Measurements from ENCODE around the gene HOPX.

HOPX gene

GRCh38 chr4:56653461-56654237 is 27.4 kb downstream of the HOPX start:
- in situ Hi-C loops (cut with HindIII; ENCODE audit: low sequenced_read_pairs): no loop called here
- no peak for DNase-seq (ENCODE audit: low read depth)
- H3K4me3 ChIP-seq (ENCODE audit: low read depth, low read length): no peak overlapping the region
- TF ChIP-seq CTCF (IDR thresholded peaks at IDR 0.05; ENCODE audit: low read depth, low read length, missing control alignments): no peak

GRCh38 chr4:56652196-56652595 is 28.9 kb downstream of the HOPX start:
- no peak for DNase-seq (ENCODE audit: low read depth)
- H3K4me3 ChIP-seq (ENCODE audit: low read depth, low read length): no peak overlapping the region
- no peak for TF ChIP-seq CTCF (IDR thresholded peaks at IDR 0.05; ENCODE audit: low read depth, low read length, missing control alignments)
- in situ Hi-C loops (cut with HindIII; ENCODE audit: low sequenced_read_pairs): no loop called here

- no peak for DNase-seq (ENCODE audit: low read depth)
- TF ChIP-seq CTCF (IDR thresholded peaks at IDR 0.05; ENCODE audit: low read depth, low read length, missing control alignments): no peak
- in situ Hi-C loops (cut with HindIII; ENCODE audit: low sequenced_read_pairs): no loop called here
- H3K4me3 ChIP-seq (ENCODE audit: low read depth, low read length): no peak overlapping the region
Measured at GRCh38 chr4:56651056-56651350, 30.1 kb downstream of the HOPX start.

GRCh38 chr4:56650262-56651055 is 30.6 kb downstream of the HOPX start:
- in situ Hi-C loops (cut with HindIII; ENCODE audit: low sequenced_read_pairs): no loop called here
- TF ChIP-seq CTCF (IDR thresholded peaks at IDR 0.05; ENCODE audit: low read depth, low read length, missing control alignments): no peak
- DNase-seq (ENCODE audit: low read depth): no peak
- H3K4me3 ChIP-seq (ENCODE audit: low read depth, low read length): no peak overlapping the region

- DNase-seq (ENCODE audit: low read depth): no peak
- in situ Hi-C loops (cut with HindIII; ENCODE audit: low sequenced_read_pairs): no loop called here
- no peak for TF ChIP-seq CTCF (IDR thresholded peaks at IDR 0.05; ENCODE audit: low read depth, low read length, missing control alignments)
- H3K4me3 ChIP-seq (ENCODE audit: low read depth, low read length): no peak overlapping the region
Measured at GRCh38 chr4:56649445-56650261, 31.4 kb downstream of the HOPX start.

DNA sequence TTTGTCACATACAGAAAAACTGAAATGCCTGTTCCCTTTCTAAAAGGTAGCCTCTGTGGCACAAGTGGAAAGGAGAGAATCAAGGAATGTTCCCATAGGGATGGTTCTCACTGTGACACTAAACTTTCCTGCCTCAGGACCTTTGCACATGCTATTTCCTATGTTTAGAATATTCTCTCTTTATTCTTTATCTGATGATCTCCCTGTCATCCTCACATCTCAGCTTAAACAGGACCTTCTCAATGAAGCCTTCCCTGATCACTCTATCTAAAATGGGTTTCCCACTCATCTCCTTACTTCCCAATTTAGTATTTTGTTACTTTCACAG is 32.3 kb downstream of the HOPX start:
- no peak for DNase-seq (ENCODE audit: low read depth)
- in situ Hi-C loops (cut with HindIII; ENCODE audit: low sequenced_read_pairs): no loop called here
- no peak overlapping the region for H3K4me3 ChIP-seq (ENCODE audit: low read depth, low read length)
- TF ChIP-seq CTCF (IDR thresholded peaks at IDR 0.05; ENCODE audit: low read depth, low read length, missing control alignments): no peak

Data from astrocyte of the cerebellum (primary cell).